Bone marrow (tissue), 2 donors: ENCODE measurements around the gene FANCI.

ENCODE experiments used
- DNase-seq, 2 donors: peaks; one replicate each; lab custom pipeline; 2025; lab: John Stamatoyannopoulos, UW

FANCI gene

DNA sequence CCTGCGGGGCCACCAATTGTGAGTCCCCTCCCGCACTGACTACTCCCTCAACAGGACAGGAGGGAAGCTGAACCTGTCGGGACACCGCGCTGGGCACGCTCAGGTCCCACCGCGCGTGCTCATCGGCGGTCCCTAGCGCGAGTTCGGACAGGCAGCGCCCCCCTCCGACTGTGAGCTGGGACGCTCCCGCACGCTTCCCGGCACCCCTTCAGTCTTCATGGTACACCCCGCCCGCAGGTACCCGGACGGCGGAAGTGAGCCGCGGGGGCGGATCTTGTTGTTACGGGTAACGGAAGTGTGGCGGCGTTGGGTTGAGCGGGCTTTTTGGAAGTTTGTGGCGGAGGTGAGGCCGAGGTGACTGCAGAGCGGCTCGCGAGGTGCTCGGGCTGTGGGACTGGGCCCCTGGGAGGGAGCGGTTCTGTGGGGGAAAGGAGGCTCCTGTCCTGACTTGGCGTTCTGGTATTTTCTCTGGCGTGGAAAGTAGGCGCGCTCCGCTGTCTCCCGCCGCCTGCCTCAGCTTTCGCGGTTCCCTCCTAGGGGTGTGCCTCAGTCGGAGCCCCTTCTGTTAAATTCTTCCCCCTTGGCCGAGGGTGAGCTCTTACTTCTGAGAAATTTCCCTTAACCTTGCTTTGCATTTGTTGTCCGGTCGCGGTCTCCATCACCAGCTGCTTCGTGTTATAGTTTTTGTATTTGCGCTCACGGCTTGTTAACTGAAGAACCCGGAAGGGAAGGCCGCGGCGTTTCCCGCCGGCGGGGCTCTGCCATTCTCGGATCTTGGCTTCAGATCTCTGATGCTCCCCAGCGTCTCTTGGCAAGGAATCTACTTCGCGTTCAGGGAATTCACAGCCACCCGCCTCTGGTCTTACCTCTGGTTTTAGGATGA is at the start of gene FANCI:
Gene FANCI (plus strand): TSS at position 289 of the 883 bp plus-strand sequence. CDS start 3,669 bp downstream, outside the sequence.
- peak; percentile 78 to 89 for DNase-seq

GRCh38 chr15:89194608-89195007 is 49.2 kb upstream of the FANCI start:
- no peak for DNase-seq

- DNase-seq, result no peak
Measured at GRCh38 chr15:89195836-89196235, 47.9 kb upstream of the FANCI start.

GRCh38 chr15:89196241-89196640 is 47.5 kb upstream of the FANCI start:
- DNase-seq, result no peak

DNA sequence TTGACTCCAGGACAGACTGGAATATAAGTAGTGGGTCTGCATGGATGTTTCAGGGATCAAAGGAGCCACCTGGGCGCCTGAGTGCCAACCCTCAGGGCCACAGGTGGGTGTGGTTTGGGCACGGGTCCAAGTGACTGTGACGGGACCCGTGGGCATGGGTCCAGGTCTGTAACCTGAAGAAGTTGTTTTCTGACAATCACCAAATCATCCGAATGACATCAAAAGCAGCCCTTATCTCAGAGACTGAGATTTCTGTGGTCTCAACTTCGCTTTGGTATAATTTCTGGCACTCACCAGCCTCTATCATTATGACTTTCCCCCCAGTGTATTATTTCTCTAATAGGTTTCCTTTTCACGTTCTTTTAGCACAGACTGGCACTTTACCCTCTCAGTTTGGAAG is 46.8 kb upstream of the FANCI start:
- DNase-seq, result no peak

GRCh38 chr15:89197503-89197971 is 46.2 kb upstream of the FANCI start:
- DNase-seq, result no peak

DNA sequence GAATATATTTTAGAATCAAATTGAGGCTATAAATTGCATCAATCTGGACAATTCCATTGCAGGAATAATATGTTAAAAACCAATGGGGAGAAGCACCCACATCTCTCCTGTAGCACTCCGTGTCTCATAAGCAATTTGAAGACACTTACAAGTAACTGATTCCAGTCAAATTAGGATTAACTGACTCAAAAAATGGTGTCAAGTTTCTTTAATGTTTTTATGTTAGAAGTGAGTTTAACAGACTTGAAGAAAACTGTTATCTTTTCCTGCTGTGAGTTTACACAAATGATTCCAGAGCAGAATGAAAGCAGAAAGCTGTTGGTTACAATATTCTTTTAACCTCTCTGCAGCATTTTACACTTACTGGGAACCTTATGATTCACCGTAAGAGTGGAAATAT is 45.6 kb upstream of the FANCI start:
- DNase-seq, result no peak

- no peak for DNase-seq
Measured at GRCh38 chr15:89198934-89199333, 44.8 kb upstream of the FANCI start.

- no peak for DNase-seq
Measured at GRCh38 chr15:89199746-89200145, 44.0 kb upstream of the FANCI start.

DNA sequence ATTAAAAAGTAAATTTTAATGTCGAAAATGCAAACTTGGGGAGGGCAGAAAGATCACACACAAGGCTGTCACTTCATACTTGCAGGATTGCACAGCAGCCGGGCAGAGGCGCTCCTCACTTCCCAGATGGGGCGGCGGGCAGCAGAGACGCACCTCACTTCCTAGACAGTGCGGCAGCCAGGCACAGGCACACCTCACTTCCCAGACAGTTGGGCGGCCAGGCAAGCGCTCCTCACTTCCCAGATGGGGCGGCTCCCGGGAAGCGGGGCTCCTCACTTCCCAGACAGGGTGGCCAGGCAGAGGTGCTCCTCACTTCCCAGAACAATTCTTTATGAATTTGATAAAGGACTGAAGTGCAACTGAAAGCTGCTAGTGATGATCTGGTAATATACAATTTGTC is 43.6 kb upstream of the FANCI start:
- DNase-seq, result no peak

- DNase-seq, result no peak
Measured at GRCh38 chr15:89201465-89202005, 42.2 kb upstream of the FANCI start.

- peak in 1 of 2 donors; percentile 4 for DNase-seq
Measured at GRCh38 chr15:89203705-89204273, 40.0 kb upstream of the FANCI start.

DNA sequence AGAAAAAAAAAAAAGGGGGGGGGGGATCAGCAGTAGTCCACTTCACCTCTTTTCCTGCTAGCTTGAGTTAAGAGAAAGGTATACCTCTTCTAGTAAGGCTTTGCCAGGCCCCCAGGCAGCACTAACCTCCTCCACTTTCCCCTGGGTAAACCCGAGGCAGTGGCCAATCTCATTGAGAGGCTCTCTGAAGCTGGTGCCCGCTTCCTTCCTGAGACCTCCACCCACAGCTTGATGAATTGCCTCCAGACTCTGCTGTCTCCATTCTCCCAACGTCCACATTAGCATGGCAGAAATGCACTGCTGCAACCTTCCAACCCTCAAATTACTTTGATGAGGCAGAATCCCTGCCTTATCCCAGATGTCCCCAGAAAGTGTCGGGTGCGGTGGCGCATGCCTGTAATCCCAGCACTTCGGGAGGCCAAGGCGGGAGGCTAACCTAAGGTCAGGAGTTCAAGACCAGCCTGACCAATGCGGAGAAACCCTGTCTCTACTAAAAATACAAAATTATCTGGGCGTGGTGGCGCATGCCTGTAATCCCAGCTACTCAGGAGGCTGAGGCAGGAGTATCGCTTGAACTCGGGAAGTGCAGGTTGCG is 37.7 kb upstream of the FANCI start:
- no peak for DNase-seq

- peak; percentile 19 to 42 for DNase-seq
Measured at GRCh38 chr15:89206908-89207331, 36.9 kb upstream of the FANCI start.

DNA sequence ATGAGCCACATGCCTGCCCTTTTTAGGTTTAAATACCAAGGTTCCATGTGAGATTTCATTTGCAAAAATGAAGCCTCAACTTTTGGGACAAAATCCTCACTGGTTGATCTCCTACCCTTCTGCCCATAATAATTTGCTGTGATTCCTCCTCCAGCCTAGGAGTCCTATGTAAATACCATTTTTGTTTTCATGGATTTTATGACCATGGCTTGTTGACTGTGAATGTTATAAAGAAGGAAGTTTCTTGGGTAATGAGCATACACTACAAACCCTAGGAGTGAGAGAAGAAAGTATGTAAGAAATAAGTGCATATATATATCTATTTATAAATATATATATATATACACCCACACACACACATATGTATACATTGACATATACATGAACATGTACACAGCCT is 35.5 kb upstream of the FANCI start:
- DNase-seq, result no peak

GRCh38 chr15:89209057-89209456 is 34.7 kb upstream of the FANCI start:
- no peak for DNase-seq

DNA sequence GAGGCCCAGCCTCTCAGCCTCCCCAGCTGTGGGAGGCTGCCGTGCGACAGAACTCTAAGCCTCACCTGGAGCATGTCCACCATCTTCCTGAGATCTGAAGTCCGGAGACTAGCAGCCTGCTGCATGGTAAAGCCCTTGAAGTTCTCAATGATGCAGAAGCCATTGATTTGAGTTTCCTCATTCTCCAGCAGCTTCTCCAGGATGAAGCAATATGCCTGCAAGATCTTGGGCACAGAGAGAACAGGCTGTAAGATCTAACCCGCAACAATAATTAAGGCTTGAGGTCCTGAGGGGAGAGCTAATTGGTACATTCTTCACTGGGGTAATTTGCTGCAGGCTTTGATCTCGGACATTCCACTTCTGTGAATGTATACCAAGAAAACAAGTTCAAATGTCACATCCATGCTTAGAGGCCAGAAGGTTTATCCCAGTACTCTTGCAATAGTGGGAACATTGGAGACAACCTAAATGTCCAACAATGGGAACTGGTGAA is 32.1 kb upstream of the FANCI start:
- DNase-seq, result no peak

GRCh38 chr15:89215627-89216026 is 28.2 kb upstream of the FANCI start:
- DNase-seq, result no peak

- DNase-seq, result no peak
Measured at GRCh38 chr15:89217031-89217430, 26.7 kb upstream of the FANCI start.

DNA sequence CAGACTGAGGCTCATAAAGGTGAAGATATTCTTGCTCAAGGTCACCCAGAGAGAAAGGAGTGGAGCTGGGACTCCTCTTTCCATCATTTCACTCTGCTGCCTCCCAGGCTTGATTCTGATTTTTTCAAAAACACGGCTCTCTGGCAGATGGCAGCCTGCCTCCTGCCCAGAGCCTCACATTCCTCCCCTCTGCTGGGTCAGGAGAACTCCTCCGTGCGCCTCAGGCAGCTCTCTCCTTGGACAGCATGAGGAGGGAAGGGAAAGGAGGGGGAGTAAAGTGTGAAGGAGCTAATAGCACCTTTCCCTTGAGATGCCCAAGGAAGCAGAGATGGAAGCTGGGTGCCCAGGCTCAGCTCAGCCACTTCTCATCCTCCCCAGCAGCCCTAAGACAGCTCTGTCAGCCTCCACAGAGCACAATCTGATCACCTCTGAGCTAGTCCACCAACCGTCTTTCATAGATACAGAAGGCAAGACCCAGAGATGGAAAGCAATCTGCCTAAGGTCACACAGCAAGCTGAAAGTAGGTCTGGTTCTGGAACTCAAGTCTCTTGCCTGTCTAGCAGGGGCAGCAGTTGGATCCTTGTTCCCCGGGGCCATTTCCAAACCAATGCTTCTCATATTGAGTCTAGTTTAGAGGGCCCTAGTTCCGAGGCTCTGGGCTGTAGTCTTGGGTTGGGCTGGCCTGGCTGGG is 25.9 kb upstream of the FANCI start:
- no peak for DNase-seq

DNA sequence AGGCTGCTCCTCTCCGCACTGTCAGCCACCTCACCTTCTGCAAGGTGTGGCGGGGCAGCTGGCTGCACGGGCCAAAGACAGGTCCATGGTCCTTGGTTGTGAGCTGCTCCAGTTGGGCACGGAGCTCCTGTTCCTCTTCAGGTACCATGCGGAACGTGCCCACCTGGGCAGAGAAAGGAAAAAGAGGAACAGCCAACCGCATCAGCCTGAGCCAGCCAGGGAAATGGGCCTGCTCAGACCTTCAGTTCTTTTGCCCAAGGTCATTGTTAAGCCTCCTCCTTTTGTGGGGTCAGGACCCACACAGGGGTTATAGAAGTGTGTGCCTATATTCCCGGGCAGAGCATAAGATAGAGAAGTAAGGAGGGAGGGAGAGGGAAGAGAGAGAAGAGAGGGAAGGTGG is 25.2 kb upstream of the FANCI start:
- DNase-seq, result no peak

DNA sequence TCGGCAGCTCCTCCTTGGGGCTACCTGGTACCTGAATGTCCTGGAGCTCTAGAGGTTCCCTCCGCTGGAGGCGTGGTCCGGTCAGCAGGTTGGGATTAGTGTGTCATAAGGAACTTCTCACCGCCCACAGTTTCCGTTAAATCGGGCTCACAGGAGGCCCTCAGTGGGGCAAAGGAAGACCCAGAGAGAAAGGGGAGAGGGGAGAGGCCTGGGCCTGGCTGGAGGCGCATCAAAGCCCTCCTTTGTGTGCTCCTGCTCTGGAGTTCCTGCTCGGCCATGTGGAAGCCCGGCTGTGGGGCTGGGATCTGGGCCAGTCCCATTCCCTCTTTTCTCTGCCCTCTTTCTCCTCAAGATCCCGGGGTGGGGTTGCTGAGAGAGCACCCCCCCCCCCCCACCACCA is 22.2 kb upstream of the FANCI start, which contains the start of gene RLBP1:
Gene RLBP1 (minus strand): TSS at position 37 of the 400 bp plus-strand sequence. CDS start 2,604 bp downstream, outside the sequence.
- no peak for DNase-seq
